ENCODE data around the gene CCND2.

CCND2 gene

DNA sequence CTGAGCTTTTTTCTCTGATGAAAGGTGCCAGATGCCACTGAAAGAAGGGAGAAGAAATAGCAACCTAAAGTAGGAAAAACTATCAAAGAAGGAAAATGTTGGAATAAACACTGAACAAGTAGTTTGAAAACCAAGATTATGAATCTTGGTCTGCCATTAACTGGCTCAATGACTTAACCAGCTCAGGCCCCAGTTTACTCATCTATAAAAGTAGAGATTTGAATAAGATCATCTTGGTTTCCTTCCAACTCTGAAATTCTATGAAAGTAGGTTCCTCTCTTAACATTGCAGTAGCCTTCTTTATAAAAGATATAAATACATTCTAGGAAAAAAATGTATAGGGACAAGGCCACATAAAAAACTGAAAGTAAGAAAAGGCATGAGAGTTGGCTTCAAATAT, 16.1 kb upstream of the CCND2 start:
- no peak for DNase-seq

DNA sequence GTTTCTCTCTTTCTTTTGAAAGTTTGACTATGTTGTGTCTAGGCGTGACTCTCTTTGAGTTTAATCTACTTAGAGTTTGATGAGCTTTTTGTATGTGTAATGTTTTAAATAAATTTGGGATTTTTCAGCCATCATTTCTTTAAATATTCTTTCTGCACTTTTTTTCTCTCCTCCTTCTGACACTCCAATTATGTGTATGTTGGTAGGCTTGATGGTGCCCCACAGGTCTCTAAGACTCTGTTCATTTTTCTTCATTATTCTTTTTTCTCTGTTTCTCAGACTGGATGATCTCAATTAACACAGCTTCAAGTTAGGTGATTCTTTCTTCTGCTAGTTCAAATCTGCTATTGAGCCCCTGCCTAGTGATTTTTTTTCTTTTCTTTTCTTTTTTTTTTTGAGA, 14.5 kb upstream of the CCND2 start:
- no peak for DNase-seq

DNA sequence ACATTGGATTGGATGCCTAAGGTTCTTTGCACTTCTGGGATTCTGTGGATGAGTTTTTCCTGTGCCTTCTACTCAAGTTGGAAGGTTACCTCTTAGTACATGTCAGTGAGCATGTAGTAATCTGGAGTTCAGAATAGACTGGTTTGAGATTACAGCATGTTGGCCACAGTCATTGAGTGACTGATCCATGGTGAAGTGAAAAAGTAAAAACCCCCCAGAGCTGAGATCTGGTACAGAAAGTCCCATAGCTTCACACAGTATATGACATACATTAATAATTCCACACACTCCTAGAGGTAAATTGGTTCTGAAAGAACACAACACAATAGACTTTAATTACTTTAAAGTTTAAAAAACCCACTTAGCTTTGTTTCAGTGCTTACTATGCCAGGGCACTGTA, 11.9 kb upstream of the CCND2 start:
- no peak for DNase-seq

DNA sequence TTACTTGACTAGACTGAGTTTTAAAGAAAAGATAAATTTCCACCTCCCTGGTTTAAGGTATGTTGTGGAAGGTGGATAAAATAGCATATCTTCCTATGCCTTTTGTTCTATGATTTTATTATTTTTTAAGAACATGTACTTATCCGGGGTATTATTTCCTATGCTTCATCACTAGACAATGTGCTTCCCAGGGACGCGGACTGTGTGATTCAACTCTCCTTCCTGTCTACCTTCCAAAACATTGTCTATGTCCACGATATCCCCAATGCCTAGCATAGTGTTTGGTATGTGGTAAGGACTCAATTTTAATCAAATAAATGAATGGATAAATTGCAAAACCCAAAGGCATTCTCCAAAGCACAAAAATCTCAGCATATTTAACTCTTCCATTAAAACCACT, 8.3 kb upstream of the CCND2 start:
- DNase-seq, result no peak

DNA sequence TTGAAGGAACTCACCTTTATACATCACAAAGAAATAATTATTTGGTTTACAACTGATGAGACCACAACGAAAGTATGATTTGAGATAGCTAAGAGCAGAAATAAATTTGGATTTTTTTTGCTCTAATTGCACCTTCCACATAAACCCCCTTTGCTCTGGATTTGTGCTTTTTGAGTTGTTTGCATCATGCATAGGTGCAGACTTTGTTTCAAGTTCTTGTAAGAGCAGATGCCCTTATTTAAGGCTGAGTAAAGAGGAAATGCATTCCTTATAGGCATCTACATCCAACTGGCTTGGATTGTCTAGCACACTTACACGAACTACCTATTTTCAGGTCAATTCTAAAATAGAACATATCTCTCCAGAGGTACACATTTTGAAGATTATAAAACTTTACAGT, 6.6 kb upstream of the CCND2 start:
- no peak for DNase-seq

DNA sequence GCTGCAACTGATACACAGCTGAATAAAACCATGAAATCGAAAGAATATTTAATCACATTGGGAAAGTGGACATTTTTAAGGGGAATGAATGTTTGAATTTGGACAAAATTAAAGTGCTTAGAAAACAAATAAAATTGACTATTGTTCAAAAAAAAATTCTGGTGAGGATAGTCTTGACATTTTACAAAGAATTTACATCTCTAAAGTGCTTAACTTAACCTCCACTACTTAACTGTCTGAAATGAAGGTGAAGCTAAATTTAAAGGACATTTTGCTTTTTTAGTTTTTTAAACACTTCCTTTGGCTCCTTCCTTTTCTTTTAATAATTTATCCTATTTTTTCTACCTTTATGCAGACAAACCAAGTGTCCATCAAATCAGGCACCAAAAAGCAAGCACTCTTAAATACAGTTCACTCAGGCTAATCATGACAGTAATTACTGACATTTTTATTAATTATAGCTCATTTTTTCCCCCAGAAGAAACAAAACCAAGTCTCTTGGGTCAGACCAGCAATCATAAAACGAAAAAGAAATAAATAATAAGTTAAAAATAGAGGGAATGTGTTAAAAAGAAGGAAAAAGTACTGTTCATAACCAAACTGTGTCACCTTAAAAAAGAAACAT, 5.7 kb upstream of the CCND2 start:
- DNase-seq, result no peak

DNA sequence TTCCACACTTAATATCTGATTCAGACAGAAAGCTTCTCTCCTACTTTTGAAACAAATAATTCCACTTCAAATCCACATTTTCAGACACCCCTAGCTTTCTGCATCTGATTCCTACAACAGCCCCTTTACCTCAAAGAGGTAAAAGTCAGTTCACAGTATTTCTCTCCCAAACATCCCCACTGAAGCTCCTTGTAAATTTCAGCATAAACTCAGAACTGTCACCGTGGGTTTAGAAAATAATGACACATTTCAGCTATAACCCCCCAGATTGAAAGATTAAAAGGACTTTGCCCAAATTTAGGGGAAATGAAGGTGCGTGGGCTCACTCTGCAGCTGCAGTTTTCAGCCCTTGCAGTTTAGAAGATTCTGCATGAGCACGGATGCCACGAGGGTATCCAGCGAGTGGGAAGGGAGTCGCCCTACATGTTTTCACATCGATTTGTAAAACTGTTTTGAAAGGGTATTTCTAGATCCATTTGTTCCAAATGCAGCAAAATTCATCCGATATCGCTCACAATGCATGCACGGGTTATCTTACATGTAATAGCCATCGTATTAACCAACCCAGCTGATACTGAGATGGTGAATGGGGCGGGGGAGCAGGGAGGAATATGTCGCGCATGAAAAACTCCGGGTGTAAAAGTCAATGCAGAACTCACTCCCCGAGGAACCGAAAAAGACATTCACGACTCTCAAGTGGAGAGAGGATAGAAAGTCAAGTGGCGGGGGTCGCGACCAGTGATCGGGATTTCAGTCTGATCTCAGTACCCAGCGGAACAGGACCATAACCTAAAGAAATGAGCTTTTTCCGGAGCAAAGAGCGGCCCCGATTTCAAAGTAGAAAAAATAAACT, 5.0 kb upstream of the CCND2 start:
- peak; percentile 51 for DNase-seq

DNA sequence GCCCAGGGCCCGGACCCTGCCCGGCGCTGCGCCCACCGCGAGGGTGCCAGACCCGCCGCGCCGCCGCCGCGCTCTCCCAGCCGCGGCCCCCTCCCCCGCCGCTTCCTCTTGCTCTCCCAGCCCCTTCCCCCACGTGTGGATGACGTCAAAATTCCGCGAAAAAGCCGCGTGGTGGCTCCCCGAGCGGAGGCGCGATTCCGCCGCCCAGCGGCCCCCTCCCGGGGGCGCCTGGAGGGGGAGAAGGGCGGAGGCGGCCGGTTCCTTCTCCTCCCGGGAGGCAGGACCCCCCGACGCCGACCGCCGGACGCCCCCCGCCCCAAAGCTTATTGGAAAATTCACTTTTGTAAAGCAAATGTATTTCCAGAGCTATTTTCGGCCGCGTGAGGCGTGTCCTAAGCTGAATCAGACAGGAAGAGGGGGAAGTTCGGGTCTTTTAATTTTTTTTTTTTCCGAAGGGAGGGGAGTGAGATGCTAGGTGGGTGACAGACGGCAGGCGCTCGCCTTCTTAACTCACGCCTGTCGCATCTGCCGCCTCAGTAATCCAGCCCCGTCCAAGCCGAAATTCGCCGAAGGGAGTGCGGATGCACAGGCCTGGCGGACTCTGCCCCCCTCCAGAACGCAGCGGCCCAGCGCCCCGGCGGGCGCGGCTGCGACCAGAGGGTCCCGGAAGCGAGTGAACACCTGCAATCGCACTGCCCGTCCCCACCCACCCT, 4.1 kb upstream of the CCND2 start:
- peak; percentile 95 for DNase-seq

DNA sequence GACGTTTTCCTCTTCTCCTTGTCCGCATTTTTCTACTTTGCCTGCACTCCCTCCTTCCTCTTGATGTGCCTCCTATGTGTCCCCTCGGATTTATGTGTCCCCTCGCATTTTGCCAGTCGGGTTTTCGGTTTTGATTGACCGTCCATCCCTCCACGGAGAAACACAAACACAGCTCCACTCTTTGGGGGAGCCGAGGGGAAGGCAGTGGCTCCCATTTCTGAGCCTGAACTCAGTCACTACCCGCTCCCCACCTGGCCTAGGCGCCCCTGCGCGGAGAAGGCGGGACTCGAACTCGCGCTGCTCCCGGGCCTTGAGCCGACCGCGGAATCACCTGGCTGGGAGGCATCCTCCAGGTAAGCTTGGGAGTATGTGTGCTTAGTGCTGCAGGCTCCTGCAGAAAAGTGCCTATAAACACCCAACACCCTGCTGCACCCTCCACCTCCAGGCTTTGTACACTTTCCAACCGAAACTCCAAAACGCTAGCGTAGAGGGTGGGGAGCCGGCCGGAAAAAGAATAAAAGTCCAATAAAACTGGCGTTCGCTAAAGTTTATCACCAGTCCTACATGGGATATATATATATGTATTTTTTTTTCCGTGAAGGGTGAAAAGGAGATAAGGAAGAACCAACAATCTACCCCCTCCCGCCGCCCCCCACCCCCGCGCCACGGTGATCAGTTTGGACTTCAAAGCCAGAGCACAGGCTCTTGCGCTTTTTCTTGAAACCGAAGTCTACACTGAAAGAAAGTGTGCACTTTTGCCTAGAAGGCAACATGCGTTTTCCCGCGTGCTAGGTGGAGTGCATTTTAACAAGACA, 3.3 kb upstream of the CCND2 start:
- DNase-seq, result peak; percentile 57

DNA sequence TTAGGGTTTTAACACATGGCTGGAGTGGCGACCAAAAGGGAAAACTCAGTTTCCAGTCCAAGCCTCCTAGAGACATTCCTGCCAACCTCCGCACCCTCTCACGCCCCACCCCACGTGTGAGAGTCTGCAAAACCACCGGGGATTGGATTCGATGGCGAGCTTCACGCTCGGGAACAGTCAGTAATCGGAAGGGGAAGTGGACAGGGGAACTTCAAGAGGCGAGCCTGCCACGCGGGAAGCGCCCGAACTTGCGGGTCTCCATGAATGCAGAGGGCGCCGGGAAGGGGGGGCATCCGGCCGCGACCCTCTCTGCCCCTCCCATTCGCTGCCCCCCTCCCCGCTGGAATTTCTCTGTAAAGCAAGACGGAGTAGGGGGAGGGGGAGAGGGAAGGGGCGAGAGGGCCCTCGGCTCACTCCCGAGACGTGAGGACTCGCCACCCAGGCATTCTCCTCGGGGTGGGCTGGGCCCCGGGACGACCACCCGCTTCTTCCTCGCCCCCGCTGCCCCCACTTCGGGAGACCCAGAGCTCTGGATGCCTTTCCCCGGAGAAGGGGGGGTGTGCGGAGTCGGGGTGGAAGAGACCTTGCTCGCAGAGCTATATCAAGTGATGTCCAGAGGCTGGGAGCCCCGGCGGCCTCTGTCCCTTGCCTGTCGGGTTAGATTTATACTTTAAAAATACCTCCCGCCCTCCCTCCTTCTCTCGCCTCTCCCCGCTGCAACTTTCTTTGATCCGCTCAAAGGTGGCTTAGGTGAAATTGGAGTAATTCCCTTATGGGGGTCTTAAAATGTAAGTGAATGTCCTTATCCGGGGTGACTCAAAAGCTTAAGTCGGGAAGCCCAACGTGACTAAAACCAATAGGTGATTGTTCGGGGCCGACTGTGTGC, 2.5 kb upstream of the CCND2 start:
- peak; percentile 50 for DNase-seq

DNA sequence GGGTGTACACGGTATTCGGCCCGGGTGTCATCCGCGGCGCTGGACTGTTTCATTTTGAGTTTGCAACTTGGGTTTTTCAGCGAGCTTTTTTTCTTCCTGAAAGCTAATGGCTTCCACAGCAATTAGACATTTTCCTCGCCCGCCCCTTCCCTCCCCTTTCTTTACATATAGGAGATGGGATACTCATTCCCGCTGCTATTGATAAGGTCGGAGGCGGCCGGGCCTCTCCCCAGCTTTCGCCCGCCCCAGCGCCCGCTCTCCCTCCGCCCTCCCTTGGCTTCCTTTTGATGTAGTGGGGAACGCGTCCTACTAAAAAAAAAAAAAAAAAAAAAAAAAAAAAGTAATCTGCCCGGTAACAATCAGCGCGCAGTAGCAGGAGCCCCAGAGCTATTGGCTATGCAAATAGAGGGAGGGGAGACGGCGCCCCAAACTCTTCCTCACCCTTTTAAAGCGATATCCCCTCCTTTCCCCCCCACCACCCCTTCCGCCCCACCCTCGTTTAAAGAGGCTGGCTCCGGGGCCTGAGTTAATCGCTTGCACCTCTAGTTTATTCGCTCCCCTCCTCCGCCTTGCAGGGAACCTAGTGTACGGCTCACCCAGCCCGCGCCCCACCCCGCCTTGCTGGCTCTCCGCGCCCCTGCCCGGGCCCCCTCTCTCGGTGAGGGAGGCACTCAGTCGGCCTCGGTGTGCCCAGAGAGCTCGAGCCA, 1.7 kb upstream of the CCND2 start:
- DNase-seq, result peak; percentile 94

DNA sequence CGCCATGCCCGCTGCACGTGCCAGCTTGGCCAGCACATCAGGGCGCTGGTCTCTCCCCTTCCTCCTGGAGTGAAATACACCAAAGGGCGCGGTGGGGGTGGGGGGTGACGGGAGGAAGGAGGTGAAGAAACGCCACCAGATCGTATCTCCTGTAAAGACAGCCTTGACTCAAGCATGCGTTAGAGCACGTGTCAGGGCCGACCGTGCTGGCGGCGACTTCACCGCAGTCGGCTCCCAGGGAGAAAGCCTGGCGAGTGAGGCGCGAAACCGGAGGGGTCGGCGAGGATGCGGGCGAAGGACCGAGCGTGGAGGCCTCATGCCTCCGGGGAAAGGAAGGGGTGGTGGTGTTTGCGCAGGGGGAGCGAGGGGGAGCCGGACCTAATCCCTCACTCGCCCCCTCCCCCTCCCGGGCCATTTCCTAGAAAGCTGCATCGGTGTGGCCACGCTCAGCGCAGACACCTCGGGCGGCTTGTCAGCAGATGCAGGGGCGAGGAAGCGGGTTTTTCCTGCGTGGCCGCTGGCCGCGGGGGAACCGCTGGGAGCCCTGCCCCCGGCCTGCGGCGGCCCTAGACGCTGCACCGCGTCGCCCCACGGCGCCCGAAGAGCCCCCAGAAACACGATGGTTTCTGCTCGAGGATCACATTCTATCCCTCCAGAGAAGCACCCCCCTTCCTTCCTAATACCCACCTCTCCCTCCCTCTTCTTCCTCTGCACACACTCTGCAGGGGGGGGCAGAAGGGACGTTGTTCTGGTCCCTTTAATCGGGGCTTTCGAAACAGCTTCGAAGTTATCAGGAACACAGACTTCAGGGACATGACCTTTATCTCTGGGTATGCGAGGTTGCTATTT, 914 bp upstream of the CCND2 start:
- peak; percentile 59 for DNase-seq

DNA sequence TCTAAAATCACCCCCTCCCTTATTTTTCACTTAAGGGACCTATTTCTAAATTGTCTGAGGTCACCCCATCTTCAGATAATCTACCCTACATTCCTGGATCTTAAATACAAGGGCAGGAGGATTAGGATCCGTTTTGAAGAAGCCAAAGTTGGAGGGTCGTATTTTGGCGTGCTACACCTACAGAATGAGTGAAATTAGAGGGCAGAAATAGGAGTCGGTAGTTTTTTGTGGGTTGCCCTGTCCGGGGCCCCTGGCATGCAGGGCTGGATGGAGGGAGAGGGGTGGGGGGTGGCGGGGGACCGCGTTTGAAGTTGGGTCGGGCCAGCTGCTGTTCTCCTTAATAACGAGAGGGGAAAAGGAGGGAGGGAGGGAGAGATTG, 300 bp upstream of the CCND2 start:
- DNase-seq, result no peak

DNA sequence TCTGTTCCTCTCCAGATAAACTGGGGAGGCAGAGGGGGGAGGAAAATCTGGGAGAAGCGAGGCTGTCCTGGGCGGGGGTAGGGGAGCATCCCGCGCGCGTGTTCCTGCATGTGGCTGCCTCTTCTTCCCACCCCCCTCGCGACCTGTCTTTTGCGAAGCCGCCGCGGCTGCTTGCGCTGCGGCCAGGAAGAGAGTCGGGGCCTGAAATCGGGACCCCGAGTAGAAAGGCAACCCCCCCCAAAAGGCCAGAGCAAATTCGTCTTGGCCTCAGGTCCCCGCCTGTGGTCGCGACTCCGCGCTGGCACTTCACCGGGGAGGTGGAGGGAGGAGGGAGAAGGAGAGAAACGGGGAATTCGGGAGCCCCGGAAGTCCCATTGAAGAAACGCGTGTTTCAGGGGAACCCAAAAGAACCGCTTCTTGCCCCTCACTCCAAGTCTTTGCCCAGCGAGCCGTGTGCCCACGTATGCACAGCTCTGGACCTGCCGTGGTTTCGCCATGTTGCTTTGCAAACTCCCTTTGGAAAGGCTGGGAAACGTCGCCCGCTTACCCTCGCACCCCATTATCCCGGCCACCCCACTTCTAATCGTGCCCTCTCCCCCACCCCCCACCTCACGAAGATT, 944 bp downstream of the CCND2 start:
- peak; percentile 51 for DNase-seq

DNA sequence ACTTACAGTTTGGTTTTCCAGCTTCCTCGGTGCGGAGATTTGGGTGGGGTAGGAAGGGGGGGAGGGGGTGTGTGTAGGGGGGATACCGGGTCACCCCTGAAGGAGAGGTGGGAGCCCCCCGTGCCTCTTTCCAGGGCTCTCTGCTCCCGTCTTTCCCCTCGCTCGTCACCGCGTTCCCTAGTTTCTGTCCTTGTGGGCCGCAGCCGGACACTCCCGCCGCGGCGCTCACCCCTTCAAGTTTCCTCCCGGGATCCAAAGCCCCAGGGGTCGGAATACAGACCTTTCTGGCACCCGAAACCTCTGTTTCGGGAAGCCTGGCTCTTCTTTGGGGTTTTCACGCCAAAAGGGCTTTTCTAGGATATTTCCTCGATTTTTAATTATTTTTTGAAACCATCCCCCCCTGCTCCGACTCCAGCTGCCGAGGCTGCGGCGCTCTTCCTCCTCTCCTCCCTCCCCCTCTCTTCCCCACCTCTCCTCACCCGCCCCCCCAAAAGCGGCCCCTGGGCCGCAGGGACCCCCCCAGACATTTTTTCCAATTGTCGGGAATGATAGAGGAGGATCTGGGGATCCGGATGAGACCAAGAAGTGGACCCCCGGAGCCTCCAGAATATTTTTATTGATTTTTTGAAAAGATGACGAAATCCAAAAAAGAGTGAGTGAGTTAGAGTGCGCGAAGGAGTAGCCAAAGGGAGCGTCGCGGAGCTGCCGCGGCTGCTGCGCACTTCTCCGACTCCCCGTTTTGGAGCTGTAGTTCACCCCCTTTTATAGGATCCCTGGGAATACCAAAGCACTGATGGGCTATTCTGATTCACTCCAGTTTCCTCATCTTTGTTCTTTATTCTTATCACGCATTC, 1.7 kb downstream of the CCND2 start:
- peak; percentile 32 for DNase-seq

DNA sequence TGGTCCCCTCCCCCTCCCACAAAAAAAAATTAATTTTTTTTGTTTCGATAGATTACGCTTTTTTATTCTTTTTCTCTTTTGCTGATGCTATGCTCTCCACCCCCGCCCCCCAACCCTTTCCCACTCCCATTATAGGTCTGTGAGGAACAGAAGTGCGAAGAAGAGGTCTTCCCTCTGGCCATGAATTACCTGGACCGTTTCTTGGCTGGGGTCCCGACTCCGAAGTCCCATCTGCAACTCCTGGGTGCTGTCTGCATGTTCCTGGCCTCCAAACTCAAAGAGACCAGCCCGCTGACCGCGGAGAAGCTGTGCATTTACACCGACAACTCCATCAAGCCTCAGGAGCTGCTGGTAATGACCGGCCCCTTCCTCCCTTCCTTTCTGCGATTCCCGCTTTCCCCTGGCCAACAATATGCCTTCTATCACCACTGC, 2.3 kb downstream of the CCND2 start:
- DNase-seq, result no peak

DNA sequence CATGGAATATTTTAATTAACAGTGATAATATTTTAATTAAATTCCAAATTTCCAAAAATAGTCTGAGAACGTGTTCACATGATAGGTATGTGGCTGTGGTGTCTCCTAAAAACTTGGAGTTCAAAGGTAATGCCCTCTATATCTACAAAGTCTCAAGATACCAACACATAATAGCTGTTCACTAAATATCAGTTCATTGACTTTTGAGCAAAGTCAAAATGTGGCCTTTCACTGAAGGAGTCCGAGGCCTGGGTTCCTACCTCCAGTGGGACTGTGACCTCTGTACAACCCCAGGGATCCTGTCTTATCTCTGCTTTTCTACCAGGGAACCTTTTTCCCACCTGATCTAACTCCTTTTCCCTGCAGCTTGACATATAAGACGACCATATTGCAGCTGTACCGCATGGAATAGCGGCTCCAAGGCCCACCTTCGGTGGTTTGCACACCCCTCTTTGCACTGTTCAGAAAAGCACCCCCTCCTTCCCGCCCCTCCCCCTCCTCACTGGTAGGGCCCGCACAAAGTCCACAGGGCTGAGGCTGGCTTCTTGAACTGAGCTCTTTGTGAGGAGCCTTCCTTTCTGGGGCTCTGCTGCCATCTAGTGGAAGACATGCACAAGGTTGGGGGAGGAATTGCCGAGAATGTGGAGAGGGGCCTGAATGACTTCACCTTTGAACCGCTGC, 3.1 kb downstream of the CCND2 start:
- DNase-seq, result peak; percentile 90

DNA sequence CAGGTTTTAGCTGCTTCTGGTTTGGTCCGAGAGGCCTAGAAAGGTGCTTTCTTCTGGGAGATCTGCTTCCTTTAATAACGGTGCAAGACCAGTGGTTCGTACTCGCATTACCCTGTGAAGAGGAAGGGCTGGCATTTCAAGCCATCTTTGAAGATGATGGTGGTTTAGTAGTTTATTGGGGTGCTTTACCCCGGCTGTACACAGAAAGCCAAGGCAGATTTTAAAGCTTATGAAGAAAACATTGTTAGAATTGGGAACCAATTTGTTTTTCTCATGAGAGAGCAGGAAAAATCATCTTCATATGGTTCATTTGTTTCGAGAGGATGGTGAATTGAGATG, 3.6 kb downstream of the CCND2 start:
- no peak for DNase-seq

All from CD4-positive, alpha-beta T cell treated with Interleukin-6 for 4 hours (primary cell).